Activated CD8-positive, alpha-beta memory T cell treated with anti-CD3 and anti-CD28 coated beads, Interleukin-2, amount 10 ng/mL, durations not matched to agents 7 days and 5 days (primary cell): ENCODE measurements around the gene LCE1E. TPM values are rescaled to one million over a fixed set of nuclear protein-coding genes. Genes with fewer than 3 reads are reported as not detected.

Experiments used
- ATAC-seq: fragments of 150-1000 bp; cut with Tn5 transposase; one replicate; pipeline ENCODE4 v1.10.0; 2021; ENCODE audit warnings: moderate library complexity
- CTCF ChIA-PET: fragments of 350-600 bp; sonication (Branson Sonifier 250); formaldehyde crosslinking; loops from one replicate; lab custom pipeline; 2021; ENCODE audit warnings: antibody characterized with exemption; lab: Charles Lee
- DNase-seq: peaks from one replicate; pipeline ENCODE4 v3.0.0-alpha.2; 2020
- H3K27ac Mint-ChIP-seq: one replicate; pipeline ENCODE4 v1.8.0; 2021; ENCODE audit warnings: mild to moderate bottlenecking, mixed read lengths
- H3K27me3 Mint-ChIP-seq: one replicate; pipeline ENCODE4 v1.8.0; 2021; ENCODE audit warnings: mixed read lengths
- H3K36me3 Mint-ChIP-seq: one replicate; pipeline ENCODE4 v1.8.0; 2021; ENCODE audit warnings: mild to moderate bottlenecking, mixed read lengths
- H3K4me1 Mint-ChIP-seq: one replicate; pipeline ENCODE4 v1.8.0; 2021; ENCODE audit warnings: mixed read lengths
- H3K4me3 Mint-ChIP-seq: one replicate; pipeline ENCODE4 v1.8.0; 2021; ENCODE audit warnings: mild to moderate bottlenecking, moderate library complexity, mixed read lengths
- H3K9me3 Mint-ChIP-seq: one replicate; pipeline ENCODE4 v1.8.0; 2022; ENCODE audit warnings: low read depth, mixed read lengths
- total RNA-seq, 2 experiments: library from RNA; stranded (reverse); gene quantifications; one replicate each; pipeline ENCODE4 v1.2.3, GENCODE V29; 2021

Gene LCE1E
- total RNA-seq, 2 experiments from 2014 or later: not detected

DNA sequence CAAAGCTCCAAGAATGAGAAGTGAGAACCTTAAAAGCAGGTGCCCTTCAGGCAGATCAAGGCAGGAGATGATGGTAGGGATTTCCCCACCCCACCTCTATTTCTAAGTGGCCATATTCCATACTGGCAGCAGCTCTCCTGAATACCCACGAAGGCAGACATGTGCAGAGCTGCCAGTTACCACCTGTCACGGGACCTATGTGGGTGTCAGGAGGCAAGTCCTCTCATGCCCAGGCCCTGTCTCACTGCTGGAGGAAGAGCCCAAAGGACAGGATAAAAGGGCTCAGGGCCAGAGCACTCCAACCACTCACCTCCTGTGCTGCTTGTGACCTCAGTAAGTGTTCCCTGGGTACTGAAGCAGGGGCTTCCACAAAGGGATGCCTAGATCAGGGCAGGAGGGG is 25.0 kb downstream of the LCE1E start:
- DNase-seq (no peak), ATAC-seq (no peak)
- no peak overlapping the region for H3K27ac Mint-ChIP-seq
- peaks cover 2% of the 10 kb centered on the region for H3K9me3 Mint-ChIP-seq
- H3K4me3 Mint-ChIP-seq: no peak overlapping the region
- H3K27me3 Mint-ChIP-seq: peaks cover 15% of the 10 kb centered on the region
- H3K36me3 Mint-ChIP-seq: no peaks in the 10 kb centered on the region
- CTCF ChIA-PET: no interaction called here
- no peaks in the 10 kb centered on the region for H3K4me1 Mint-ChIP-seq

DNA sequence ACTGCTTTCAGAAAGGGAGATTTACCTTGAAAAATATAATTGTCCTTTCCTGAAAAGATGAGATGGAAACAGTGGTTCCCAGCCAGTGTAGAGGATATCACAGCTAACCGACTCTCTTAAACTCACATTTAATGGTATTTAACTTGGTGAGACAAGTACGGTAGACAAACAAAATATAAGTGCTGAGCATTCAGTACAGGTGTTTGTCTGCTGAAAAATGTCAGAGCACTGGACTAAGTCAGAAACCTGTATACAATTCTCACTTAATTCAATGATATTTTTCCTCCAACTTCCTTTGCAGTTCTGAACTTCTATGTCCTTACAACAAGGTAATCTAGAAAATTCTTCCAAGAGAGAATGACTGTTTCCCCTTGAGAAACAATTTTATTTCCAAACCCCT is 25.6 kb downstream of the LCE1E start, which contains the start of gene LCE1B:
LCE1B (plus strand) TSS at position 301 of the 400 bp plus-strand sequence. CDS start 476 bp downstream, outside the sequence.
- DNase-seq: no peak
- CTCF ChIA-PET: no interaction called here
- H3K36me3 Mint-ChIP-seq: no peaks in the 10 kb centered on the region
- H3K4me3 Mint-ChIP-seq: no peak within 1 kb of the TSS
- peaks cover 2% of the 10 kb centered on the region for H3K9me3 Mint-ChIP-seq
- no peak within 1 kb of the TSS for H3K27ac Mint-ChIP-seq
- no peaks in the 10 kb centered on the region for H3K4me1 Mint-ChIP-seq
- no peak for ATAC-seq
- peaks cover 15% of the 10 kb centered on the region for H3K27me3 Mint-ChIP-seq

DNA sequence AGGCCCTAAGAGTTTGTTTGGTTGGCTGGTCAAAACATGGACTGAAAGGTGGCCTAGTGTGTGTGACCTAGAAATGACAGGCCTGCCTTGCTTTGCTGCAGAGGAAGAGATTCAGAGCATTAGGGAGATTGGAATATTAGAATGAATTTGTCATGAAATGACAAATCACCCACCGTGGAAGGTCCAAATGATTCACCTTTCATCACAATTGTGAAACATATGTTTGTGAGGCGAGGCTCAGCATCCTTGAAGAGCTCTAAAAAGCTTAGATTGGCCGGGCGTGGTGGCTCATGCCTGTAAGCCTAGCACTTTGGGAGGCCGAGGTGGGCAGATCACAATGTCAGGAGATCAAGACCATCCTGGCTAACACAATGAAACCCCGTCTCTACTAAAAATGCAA is 31.3 kb downstream of the LCE1E start:
- CTCF ChIA-PET: no interaction called here
- Mint-ChIP-seq H3K27me3 (peaks cover 7% of the 10 kb centered on the region), H3K36me3 (no peaks in the 10 kb centered on the region), H3K4me3 (no peak overlapping the region), H3K4me1 (no peaks in the 10 kb centered on the region), H3K27ac (no peak overlapping the region), H3K9me3 (peaks cover 2% of the 10 kb centered on the region)
- ATAC-seq: no peak
- DNase-seq: no peak

DNA sequence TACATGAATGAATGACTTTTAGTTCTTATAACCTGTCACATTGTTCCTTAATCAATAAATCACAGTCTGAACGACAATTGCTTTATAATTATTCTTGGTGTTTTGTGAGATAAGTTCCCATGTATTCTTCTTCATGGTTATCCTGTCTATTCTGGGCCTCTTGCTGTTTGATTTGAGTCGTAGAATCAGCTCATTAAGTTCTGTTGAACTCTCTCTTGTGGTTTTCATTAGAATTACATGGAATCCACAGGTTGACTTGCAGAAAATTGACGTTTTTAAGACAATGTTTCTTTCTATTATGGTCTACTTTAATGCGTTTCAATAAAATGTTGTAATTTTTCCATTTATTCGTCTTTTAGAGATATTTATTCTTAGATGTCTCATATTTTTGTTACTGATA is 37.2 kb downstream of the LCE1E start:
- no peak for ATAC-seq

DNA sequence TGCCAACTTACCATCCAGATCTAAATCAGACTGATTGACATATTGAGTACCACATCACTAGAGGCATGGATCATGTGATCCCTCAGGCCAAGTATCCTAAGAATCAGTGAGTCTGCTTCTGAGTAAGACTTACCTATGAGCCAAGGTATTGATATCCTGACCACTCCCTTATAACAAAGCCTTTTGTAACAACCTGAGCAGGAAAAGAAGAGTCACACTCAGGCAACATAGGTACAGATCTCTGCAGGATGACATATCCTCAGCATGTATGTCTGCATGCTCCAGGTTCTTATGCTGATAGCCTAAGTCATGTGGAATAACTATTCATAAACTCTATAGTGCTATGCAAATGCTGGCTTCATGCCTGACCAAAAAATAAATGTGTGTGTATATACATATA is 38.9 kb downstream of the LCE1E start:
- H3K27me3 Mint-ChIP-seq: peaks cover 22% of the 10 kb centered on the region
- no peak for DNase-seq
- no peaks in the 10 kb centered on the region for H3K4me1 Mint-ChIP-seq
- H3K4me3 Mint-ChIP-seq: no peak overlapping the region
- ATAC-seq: no peak
- no peaks in the 10 kb centered on the region for H3K9me3 Mint-ChIP-seq
- H3K36me3 Mint-ChIP-seq: no peaks in the 10 kb centered on the region
- no peak overlapping the region for H3K27ac Mint-ChIP-seq
- CTCF ChIA-PET: no interaction called here

More for the DNA sequence above, 37.2 kb downstream of the LCE1E start:
- Mint-ChIP-seq H3K36me3 (no peaks in the 10 kb centered on the region), H3K27me3 (peaks cover 16% of the 10 kb centered on the region), H3K4me1 (no peaks in the 10 kb centered on the region), H3K4me3 (no peak overlapping the region), H3K27ac (no peak overlapping the region), H3K9me3 (no peaks in the 10 kb centered on the region)
- DNase-seq: no peak
- CTCF ChIA-PET: no interaction called here

DNA sequence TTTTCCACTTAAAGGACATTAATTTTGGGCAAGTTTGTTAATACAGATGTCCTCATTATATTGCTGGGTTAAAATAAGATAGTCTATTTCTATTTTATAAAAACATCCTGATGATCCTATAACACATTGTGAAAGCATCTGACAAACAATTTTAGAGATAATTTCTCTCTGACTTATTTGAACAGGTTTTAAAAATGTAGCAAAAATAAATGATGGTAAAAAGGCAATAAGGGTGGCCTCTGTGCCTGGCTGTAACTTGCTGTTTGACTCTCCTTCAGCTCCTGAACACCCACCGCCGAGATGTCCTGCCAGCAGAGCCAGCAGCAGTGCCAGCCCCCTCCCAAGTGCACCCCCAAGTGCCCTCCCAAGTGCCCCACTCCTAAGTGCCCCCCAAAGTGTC is 41.1 kb downstream of the LCE1E start, which contains the start of gene LCE1A:
LCE1A (plus strand) TSS at position 301 of the 400 bp plus-strand sequence; CDS start at position 301, 0 bp downstream.
- DNase-seq (no peak), ATAC-seq (no peak)
- Mint-ChIP-seq H3K36me3 (no peaks in the 10 kb centered on the region), H3K4me3 (no peak within 1 kb of the TSS), H3K9me3 (no peaks in the 10 kb centered on the region), H3K4me1 (no peaks in the 10 kb centered on the region), H3K27me3 (peaks cover 21% of the 10 kb centered on the region), H3K27ac (no peak within 1 kb of the TSS)
- CTCF ChIA-PET: no interaction called here

DNA sequence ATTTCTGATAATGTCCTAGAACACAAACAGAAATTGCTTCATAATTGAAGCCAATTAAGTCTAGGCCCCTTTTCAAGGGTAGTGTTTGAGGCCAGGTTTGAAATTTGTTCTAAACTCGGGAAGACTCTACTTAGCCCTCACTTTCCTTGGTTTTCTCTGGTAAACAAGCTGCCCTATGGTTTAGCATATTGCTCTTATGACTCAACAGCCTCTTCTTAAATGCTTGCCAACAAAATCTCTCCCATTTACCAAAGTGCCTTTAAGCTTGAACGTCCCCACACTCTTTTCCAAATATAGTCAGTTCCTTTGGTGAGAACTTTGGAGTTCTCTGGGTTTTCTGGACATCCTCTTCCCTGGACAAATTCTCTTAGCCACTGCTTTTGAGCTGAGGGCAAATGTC is 50.8 kb downstream of the LCE1E start:
- H3K27me3 Mint-ChIP-seq: peaks cover 7% of the 10 kb centered on the region
- H3K36me3 Mint-ChIP-seq: no peaks in the 10 kb centered on the region
- DNase-seq (no peak), ATAC-seq (no peak)
- H3K4me1 Mint-ChIP-seq: no peaks in the 10 kb centered on the region
- H3K27ac Mint-ChIP-seq: no peak overlapping the region
- H3K9me3 Mint-ChIP-seq: no peaks in the 10 kb centered on the region
- CTCF ChIA-PET: interaction anchor here (1.2 to 1.8 kb wide), 2 partner anchors 10 to 19 kb away, joined by 3 to 4 read pairs; no protein-coding TSS in a partner anchor
- H3K4me3 Mint-ChIP-seq: no peak overlapping the region

Other genes starting within 250 kb of the LCE1E start
- gene LCE3E, start 219.5 kb upstream of the LCE1E start, total RNA-seq: not detected
- not detected for gene LCE3D, start 205.7 kb upstream of the LCE1E start, total RNA-seq
- not detected for gene LCE3C, start 186.0 kb upstream of the LCE1E start, total RNA-seq
- not detected for gene LCE3B, start 172.4 kb upstream of the LCE1E start, total RNA-seq
- gene LCE3A, start 163.2 kb upstream of the LCE1E start, total RNA-seq: not detected
- gene LCE2D, start 122.9 kb upstream of the LCE1E start, total RNA-seq: not detected
- not detected for gene LCE2C, start 111.0 kb upstream of the LCE1E start, total RNA-seq
- gene LCE2B, start 100.1 kb upstream of the LCE1E start, total RNA-seq: not detected
- gene LCE2A, start 87.9 kb upstream of the LCE1E start, total RNA-seq: not detected
- not detected for gene LCE4A, start 78.1 kb upstream of the LCE1E start, total RNA-seq
- not detected for gene KPRP, start 28.2 kb upstream of the LCE1E start, total RNA-seq
- gene LCE1F, start 11.1 kb upstream of the LCE1E start, total RNA-seq: not detected
- gene LCE1D, start 10.5 kb downstream of the LCE1E start, total RNA-seq: not detected
- not detected for gene LCE1C, start 20.4 kb downstream of the LCE1E start, total RNA-seq
- not detected for gene LCE1B, start 25.7 kb downstream of the LCE1E start, total RNA-seq
- not detected for gene LCE1A, start 41.2 kb downstream of the LCE1E start, total RNA-seq
- gene LCE6A, start 56.6 kb downstream of the LCE1E start, total RNA-seq: not detected
- gene LCE7A, start 73.7 kb downstream of the LCE1E start, total RNA-seq: not detected
- not detected for gene SMCP, start 92.1 kb downstream of the LCE1E start, total RNA-seq
- gene IVL, start 122.3 kb downstream of the LCE1E start, total RNA-seq: not detected
- not detected for gene SPRR5, start 160.9 kb downstream of the LCE1E start, total RNA-seq
- gene SPRR4, start 184.4 kb downstream of the LCE1E start, total RNA-seq: not detected
- not detected for gene SPRR1A, start 197.8 kb downstream of the LCE1E start, total RNA-seq
- not detected for gene SPRR3, start 215.5 kb downstream of the LCE1E start, total RNA-seq
- gene SPRR1B, start 244.9 kb downstream of the LCE1E start, total RNA-seq: not detected